Dedifferentiated amniotic fluid mesenchymal stem cell (primary cell): Measurements from ENCODE around the gene SPATA16.
"Not testable (repeated sequence)": the region's sequence is repeated elsewhere in the genome, so short reads cannot be mapped to it uniquely, and the experiment has no call there.

Source experiments
- DNase-seq: peaks from one replicate; pipeline ENCODE4 v3.0.0-alpha.2; 2016; ENCODE audit errors: extremely low spot score

SPATA16 gene

GRCh38 chr3:173003956-173004355 is 137.1 kb downstream of the SPATA16 start:
- DNase-seq, result no peak

DNA sequence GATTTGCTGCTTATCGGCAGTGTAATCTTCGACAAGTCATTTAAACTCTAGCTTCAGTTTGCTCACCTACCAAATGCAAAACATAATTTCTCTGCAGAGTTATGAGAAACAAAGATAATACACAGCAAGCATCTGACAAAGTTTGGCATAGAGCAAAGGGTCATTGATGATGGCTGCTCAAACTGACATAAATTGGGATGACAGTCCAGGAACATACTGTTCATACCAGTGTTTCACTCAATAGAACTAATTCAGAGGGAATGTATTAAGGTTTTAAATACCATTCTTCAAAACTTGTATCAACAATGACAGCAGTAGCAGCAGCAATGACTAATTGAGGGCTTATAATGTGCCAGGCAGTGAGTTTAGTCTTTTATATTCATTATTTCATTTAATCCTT is 137.6 kb downstream of the SPATA16 start:
- no peak for DNase-seq

GRCh38 chr3:173001622-173002021 is 139.4 kb downstream of the SPATA16 start:
- no peak for DNase-seq

DNA sequence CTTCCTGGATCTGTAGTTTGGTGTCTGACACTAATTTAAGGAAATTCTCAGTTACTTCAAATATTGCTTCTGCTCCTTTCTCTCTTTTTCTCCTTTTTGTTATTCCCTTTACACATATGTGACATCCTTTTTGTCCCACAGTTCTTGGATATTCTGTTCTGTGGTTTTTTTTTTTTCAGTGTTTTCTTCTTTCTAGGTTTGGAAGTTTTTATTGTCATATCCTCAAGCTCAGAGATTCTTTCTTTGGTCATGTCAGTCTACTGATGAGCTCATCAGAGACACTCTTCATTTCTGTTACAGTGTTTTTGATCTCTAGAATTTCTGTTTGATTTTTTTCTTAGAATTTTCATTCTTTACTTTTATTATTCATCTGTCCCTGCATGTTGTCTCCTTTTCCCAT is 140.5 kb downstream of the SPATA16 start:
- DNase-seq, result no peak

- no peak for DNase-seq
Observed at GRCh38 chr3:172993412-172993811, 147.6 kb downstream of the SPATA16 start.

- DNase-seq, result no peak
Observed at GRCh38 chr3:172991424-172991996, 149.5 kb downstream of the SPATA16 start.

GRCh38 chr3:172989373-172989772 is 151.7 kb downstream of the SPATA16 start:
- no peak for DNase-seq

DNA sequence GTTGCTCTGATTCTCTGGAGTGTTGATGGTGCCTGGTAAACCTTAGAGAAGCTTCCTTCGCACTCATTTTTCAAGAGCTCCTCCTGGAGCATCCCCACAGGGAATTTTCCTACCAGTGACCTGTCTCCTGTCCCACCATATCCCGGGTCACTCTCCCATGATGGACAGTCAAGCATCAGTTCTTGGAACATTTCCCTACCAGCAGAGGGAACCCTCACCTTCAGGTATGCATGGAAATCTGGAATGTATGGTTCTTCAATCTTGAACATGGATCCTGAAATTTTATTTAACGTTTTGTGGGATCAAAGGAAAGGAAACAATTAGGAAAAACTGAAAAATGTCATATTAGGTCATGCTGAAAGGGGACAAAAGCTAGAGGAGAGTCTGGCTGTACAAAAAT is 153.8 kb downstream of the SPATA16 start:
- DNase-seq, result no peak

DNA sequence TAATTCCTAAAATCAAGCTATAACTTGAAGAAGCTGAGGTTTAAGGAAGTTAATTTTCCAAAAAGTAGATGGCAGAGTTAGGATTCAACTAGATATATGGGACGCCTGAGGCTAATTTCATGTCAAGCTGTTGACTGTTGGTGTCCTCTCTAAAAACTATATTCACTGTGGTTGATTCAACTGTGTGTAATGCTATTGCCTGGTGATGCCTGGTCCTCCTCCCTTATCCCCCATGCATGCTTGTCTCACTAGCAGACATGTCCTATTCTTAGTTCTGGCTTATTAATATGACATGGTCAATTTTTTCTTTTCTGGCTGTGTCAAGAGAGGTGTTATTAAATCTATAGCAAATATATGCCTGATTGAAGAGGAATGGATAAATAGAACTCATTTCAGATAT is 156.1 kb downstream of the SPATA16 start:
- DNase-seq, result no peak

GRCh38 chr3:172982736-172983364 is 158.2 kb downstream of the SPATA16 start:
- no peak for DNase-seq

DNA sequence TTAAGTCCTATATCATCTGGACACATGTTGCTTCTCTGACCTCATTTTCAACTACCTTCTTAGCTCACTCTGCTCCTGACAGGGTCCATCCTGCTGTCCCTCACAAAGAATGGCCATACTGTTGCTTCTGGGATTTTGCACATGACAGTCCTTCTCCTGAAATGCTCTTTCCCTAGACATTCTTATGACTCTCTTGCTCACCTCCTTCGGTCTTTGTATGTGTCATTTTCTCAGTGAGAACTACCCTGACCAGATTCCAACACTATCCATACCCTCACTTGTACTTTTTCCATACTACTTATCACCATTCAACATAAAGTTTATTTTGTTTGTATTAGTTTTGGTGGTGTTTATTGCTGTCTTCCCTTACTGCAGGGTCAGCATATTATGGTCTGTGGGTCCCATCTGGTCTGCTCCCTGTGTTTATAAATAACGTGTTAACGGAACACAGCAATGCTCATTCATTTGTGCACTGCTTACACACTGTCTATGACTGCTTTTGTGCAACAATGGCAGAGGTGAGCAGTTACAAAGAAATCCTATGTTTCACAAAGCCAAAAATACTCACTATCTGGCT is 159.5 kb downstream of the SPATA16 start:
- no peak for DNase-seq

DNA sequence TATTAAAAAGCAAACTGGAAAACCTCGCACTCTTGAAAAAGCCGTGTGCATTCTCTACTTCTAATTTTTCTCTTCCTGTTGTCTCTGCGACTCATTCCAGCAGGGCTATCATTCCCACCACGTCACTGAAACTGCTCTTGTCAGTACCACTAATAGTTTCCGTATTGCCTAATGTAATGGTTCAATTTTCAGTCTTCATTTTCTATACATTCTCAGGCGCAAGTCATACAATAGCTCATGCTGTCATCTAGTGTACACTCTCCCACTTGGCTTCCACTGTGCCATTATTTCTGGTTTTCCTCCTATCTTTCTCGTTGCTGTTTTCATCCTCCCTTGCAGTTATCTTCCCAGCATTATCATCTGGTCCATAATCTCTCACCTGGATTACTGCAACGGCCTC is 160.2 kb downstream of the SPATA16 start:
- DNase-seq, result no peak

- DNase-seq, result no peak
Observed at GRCh38 chr3:172977696-172978095, 163.3 kb downstream of the SPATA16 start.

DNA sequence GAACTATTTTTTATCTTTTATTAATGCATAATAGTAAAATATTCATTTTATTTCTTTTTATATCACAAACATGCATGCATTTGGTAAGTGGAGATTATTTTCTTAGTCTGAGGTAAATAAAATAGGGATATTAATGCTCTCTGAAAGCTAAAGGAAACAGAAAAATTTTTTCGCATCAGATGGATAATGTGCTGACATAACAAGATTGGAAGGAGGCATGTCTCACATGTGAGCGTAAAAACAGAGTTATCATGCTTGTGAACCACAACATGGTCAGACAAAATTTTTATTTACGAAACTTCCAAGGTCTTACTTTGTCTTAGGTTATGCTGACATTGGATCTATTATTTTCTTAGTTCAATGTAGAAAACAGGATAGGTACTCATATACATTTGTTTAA is 166.1 kb downstream of the SPATA16 start:
- DNase-seq, result no peak

- no peak for DNase-seq
Observed at GRCh38 chr3:172973799-172974198, 167.2 kb downstream of the SPATA16 start.

GRCh38 chr3:172972717-172973116 is 168.3 kb downstream of the SPATA16 start:
- DNase-seq, result no peak

- DNase-seq, result no peak
Observed at GRCh38 chr3:172972067-172972466, 169.0 kb downstream of the SPATA16 start.

GRCh38 chr3:172968646-172969045 is 172.4 kb downstream of the SPATA16 start:
- DNase-seq, result no peak

- DNase-seq, result no peak
Observed at GRCh38 chr3:172965256-172965655, 175.8 kb downstream of the SPATA16 start.

GRCh38 chr3:172960626-172961182 is 180.3 kb downstream of the SPATA16 start:
- not testable (repeated sequence) for DNase-seq

GRCh38 chr3:172958565-172958964 is 182.5 kb downstream of the SPATA16 start:
- no peak for DNase-seq

GRCh38 chr3:172953571-172953970 is 187.5 kb downstream of the SPATA16 start:
- no peak for DNase-seq

- DNase-seq, result no peak
Observed at GRCh38 chr3:172951511-172951910, 189.5 kb downstream of the SPATA16 start.
